ENCODE data around the gene LTO1. TPM values are rescaled to one million over a fixed set of nuclear protein-coding genes. Genes with fewer than 3 reads are reported as not detected.

Gene LTO1
- total and polyA plus RNA-seq, 2 of the 13 experiments (the other 11 are each of a cell fraction or from before 2014, with no cell fraction given) = 11.8 to 15.0 TPM

- TF ChIP-seq YY1 (IDR thresholded peaks at IDR 0.05; ENCODE audit: insufficient read depth, insufficient replicate concordance, low read depth, low read length) (peak; percentile 59), ZNF317 (CRISPR knock-in tag; IDR thresholded peaks at IDR 0.05) (peak; percentile 82), ZNF841 (CRISPR knock-in tag; IDR thresholded peaks at IDR 0.05; ENCODE audit: borderline replicate concordance) (no peak), ZNF704 (CRISPR knock-in tag; IDR thresholded peaks at IDR 0.05; ENCODE audit: borderline replicate concordance) (peak; percentile 58; the same call in 1 of the 2 replicates), ZNF30 (CRISPR knock-in tag; IDR thresholded peaks at IDR 0.05) (0 out of 2 replicates have a peak, but pooled peaks have one; percentile 5), ZNF552 (CRISPR knock-in tag; IDR thresholded peaks at IDR 0.05; ENCODE audit: borderline replicate concordance) (peak; percentile 74; the same call in 1 of the 2 replicates), AGO2 (optimal IDR thresholded peaks at IDR 0.05; ENCODE audit: low read depth, low read length) (peak; percentile 77), DR1 (CRISPR knock-in tag; IDR thresholded peaks at IDR 0.05) (peak; percentile 73; the same call in 1 of the 2 replicates), THAP9 (CRISPR knock-in tag; IDR thresholded peaks at IDR 0.05; ENCODE audit: borderline replicate concordance) (peak; percentile 79; the same call in 1 of the 2 replicates), BRF2 (CRISPR knock-in tag; IDR thresholded peaks at IDR 0.05) (no peak), ZMYM3 (CRISPR knock-in tag; IDR thresholded peaks at IDR 0.05) (peak; percentile 95), ZC3H13 (CRISPR knock-in tag; IDR thresholded peaks at IDR 0.05) (0 out of 2 replicates have a peak, but pooled peaks have one; percentile 51), USF2 (IDR thresholded peaks at IDR 0.05; ENCODE audit: low read depth, low read length) (no peak), USF2 (CRISPR knock-in tag; IDR thresholded peaks at IDR 0.05; ENCODE audit: borderline replicate concordance) (no peak), NONO (IDR thresholded peaks at IDR 0.05) (no peak), NONO (CRISPR knock-in tag; conservative IDR thresholded peaks at IDR 0.05) (peak; percentile 87), MAX (IDR thresholded peaks at IDR 0.05) (peak; percentile 81), ZNF781 (CRISPR knock-in tag; IDR thresholded peaks at IDR 0.05; ENCODE audit: borderline replicate concordance, not compliant biosample characterization) (no peak)
These were observed at the start of gene LTO1 (continued) for GRCh38 chr11:69674886-69675714.

Data from HepG2 (cell line).